ENCODE measurements around the gene ALG1.
"Not testable (repeated sequence)": the region's sequence is repeated elsewhere in the genome, so short reads cannot be mapped to it uniquely, and the experiment has no call there.

The ALG1 gene

DNA sequence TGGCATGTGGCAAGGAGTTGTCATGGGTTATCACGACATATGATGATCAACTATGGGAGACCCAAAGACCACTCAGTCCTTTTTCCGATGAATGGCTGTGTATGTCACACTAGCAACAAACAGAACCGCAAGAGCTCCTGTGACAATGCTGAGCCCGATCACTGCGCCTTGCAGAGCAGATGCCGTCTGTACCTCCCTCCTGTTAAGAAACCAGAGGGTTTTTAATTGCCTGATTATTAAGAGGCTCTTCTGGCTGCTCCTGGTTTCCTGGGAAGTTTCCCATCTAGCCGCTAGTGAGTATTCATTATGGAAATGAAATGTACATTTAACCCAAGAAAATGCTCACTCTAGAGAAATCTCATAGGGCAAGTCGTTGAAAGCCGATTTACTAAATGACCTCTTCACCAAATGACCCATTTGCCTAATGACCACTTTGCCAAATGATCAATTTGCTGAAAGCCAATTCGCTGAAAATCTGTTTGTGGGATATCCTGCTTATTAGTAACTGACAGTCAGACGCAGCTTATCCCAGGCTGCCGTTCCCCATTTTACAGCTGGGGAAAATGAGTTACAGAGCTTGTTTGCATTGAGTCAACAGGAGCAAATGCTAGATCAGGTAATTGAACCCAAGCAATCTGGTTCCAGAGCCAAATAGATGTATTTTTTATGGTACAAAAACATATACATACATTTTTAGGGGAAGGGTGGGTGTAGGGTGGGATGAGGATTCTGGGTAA lies 31.8 kb downstream of the ALG1 start:
- DNase-seq, result not testable (repeated sequence)

DNA sequence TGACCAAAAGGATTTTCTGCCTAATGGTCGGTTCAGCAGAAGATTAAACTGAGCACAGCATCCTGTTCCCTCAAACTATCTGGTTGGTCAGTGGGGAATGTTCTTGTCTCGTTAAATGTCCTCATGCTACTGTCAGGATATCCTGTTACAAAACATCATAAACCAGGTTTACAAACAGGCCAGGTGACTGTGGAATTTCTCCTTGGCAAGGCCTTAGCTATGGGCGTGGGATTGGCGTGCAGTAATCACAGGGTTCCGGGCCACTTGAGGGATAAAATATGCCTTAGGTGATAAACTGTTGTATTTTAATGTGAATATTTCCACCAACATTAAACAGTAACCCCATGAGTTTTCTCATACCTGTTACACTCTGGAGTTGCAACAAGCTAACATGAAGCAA lies 33.4 kb downstream of the ALG1 start:
- not testable (repeated sequence) for DNase-seq

- no peak for DNase-seq
These were observed 37.0 kb downstream of the ALG1 start for GRCh38 chr16:5108505-5109158.

DNA sequence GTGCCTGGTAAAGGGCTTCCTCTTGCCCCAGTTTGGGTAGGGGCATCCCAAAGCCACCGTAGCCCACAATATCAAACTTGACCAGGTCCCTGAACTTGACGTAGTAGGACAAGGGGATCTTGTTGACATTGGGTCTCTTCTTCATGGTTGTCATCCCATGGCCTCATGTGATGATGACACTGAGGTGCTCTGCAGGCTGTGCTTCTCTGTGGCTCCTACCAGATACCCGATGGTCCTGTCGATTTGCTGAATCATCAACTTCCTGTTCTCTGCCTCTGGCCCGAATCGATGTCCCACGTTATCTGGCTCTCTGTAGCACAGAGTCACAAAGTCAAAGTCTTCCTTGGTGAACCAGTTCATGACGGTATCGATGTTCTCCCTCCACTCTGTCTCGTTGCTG lies 39.3 kb downstream of the ALG1 start:
- not testable (repeated sequence) for DNase-seq

DNA sequence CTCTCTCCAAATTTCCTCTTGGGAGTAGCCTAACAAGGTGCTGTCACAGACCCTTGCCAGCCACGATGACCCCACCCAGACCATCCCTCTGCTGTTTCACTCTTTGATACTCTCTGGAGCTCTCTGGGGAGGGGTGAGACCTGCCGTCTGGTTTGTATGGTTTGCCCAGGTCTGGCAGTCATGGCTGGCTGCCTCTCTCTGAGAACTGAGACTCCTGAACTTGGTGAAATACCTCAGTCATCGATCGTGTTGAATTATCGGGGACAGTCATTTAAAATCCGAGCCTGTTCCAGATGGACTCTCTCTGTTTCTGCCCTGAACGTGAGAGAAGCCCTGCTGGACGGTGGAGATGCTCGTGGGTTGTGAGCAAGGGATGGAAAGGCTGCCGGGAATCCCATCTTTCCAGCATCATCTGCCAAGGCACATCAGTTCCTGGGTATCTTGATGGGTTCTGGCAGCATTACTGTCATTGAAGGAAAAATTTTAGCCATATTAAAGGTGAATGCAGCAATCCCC lies 45.2 kb downstream of the ALG1 start:
- not testable (repeated sequence) for DNase-seq

GRCh38 chr16:5117300-5118087 lies 45.9 kb downstream of the ALG1 start:
- DNase-seq, result peak; percentile 78

- not testable (repeated sequence) for DNase-seq
These were observed 59.9 kb downstream of the ALG1 start for GRCh38 chr16:5131467-5132004.

- DNase-seq, result not testable (repeated sequence)
These were observed 61.4 kb downstream of the ALG1 start for GRCh38 chr16:5132915-5133600.

GRCh38 chr16:5134739-5135452 lies 63.3 kb downstream of the ALG1 start:
- DNase-seq, result not testable (repeated sequence)
